Liver (tissue), 3 donors: ENCODE results near the gene NIPSNAP2.

Experiments used
- FOXA1 ChIP-seq: IDR thresholded peaks from 2 replicates; pipeline ENCODE4 v1.6.1; 2016; ENCODE audit warnings: antibody characterized with exemption
- GABPA ChIP-seq, 2 donors: IDR thresholded peaks in 1 of 2; conservative IDR thresholded peaks in 1 of 2; 2 replicates each; pipeline ENCODE4 v1.6.1; 2016; ENCODE audit warnings: antibody characterized with exemption in 2 of 2, mild to moderate bottlenecking in 1 of 2, moderate library complexity in 1 of 2
- JUND ChIP-seq, 2 donors: IDR thresholded peaks; 2 replicates each; pipeline ENCODE4 v1.6.1; 2016; ENCODE audit warnings: antibody characterized with exemption in 2 of 2
- MAX ChIP-seq: IDR thresholded peaks from 2 replicates; pipeline ENCODE4 v1.6.1; 2016; ENCODE audit warnings: antibody characterized with exemption
- RAD21 ChIP-seq, 2 donors: IDR thresholded peaks; 2 replicates each; pipeline ENCODE4 v1.6.1; 2016; ENCODE audit warnings: antibody characterized with exemption in 2 of 2, mild to moderate bottlenecking in 2 of 2
- SP1 ChIP-seq: IDR thresholded peaks from 2 replicates; pipeline ENCODE4 v1.6.1; 2018; ENCODE audit warnings: antibody characterized with exemption, mild to moderate bottlenecking
- TAF1 ChIP-seq: conservative IDR thresholded peaks from 2 replicates; pipeline ENCODE4 v1.6.1; 2016; ENCODE audit warnings: antibody characterized with exemption, mild to moderate bottlenecking
- TF ChIP-seq, protein P1 (sequence below): IDR thresholded peaks from 2 replicates; pipeline ENCODE4 v1.6.1; 2016; ENCODE audit warnings: antibody characterized with exemption, mild to moderate bottlenecking
- TF ChIP-seq, protein P2 (sequence below): fragments of 150-350 bp; IDR thresholded peaks from 2 replicates; pipeline ENCODE4 v1.5.1; 2017; ENCODE audit warnings: improper control_type of control experiment, low read depth, low read length; ENCODE audit not compliant: missing input control
- donor health status: healthy.
- donor health status: healthy.

- TF ChIP-seq SP1: no peak
- TF ChIP-seq, protein P1, sequence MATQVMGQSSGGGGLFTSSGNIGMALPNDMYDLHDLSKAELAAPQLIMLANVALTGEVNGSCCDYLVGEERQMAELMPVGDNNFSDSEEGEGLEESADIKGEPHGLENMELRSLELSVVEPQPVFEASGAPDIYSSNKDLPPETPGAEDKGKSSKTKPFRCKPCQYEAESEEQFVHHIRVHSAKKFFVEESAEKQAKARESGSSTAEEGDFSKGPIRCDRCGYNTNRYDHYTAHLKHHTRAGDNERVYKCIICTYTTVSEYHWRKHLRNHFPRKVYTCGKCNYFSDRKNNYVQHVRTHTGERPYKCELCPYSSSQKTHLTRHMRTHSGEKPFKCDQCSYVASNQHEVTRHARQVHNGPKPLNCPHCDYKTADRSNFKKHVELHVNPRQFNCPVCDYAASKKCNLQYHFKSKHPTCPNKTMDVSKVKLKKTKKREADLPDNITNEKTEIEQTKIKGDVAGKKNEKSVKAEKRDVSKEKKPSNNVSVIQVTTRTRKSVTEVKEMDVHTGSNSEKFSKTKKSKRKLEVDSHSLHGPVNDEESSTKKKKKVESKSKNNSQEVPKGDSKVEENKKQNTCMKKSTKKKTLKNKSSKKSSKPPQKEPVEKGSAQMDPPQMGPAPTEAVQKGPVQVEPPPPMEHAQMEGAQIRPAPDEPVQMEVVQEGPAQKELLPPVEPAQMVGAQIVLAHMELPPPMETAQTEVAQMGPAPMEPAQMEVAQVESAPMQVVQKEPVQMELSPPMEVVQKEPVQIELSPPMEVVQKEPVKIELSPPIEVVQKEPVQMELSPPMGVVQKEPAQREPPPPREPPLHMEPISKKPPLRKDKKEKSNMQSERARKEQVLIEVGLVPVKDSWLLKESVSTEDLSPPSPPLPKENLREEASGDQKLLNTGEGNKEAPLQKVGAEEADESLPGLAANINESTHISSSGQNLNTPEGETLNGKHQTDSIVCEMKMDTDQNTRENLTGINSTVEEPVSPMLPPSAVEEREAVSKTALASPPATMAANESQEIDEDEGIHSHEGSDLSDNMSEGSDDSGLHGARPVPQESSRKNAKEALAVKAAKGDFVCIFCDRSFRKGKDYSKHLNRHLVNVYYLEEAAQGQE: peak; percentile 21
- no peak for TF ChIP-seq FOXA1
- TF ChIP-seq, protein P2, sequence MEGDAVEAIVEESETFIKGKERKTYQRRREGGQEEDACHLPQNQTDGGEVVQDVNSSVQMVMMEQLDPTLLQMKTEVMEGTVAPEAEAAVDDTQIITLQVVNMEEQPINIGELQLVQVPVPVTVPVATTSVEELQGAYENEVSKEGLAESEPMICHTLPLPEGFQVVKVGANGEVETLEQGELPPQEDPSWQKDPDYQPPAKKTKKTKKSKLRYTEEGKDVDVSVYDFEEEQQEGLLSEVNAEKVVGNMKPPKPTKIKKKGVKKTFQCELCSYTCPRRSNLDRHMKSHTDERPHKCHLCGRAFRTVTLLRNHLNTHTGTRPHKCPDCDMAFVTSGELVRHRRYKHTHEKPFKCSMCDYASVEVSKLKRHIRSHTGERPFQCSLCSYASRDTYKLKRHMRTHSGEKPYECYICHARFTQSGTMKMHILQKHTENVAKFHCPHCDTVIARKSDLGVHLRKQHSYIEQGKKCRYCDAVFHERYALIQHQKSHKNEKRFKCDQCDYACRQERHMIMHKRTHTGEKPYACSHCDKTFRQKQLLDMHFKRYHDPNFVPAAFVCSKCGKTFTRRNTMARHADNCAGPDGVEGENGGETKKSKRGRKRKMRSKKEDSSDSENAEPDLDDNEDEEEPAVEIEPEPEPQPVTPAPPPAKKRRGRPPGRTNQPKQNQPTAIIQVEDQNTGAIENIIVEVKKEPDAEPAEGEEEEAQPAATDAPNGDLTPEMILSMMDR: no peak
- no peak for TF ChIP-seq JUND (IDR thresholded peaks at IDR 0.05)
- TF ChIP-seq TAF1: peak; percentile 25
- peak; percentile 97 for TF ChIP-seq MAX
- peak in 1 of 2 donors; percentile 54 for TF ChIP-seq GABPA (IDR thresholded peaks at IDR 0.05 in 1 of 2, conservative IDR thresholded peaks at IDR 0.05 in 1 of 2)
- no peak for TF ChIP-seq RAD21 (IDR thresholded peaks at IDR 0.05)
These were observed 12.6 kb upstream of the NIPSNAP2 start, which contains the start of gene MRPS17 for GRCh38 chr7:55951637-55952351.
